ENCODE measurements around the gene GPSM3. TPM values are rescaled to one million over a fixed set of nuclear protein-coding genes. Genes with fewer than 3 reads are reported as not detected.

GPSM3 gene
- total and polyA plus RNA-seq, 2 experiments from 2014 or later = 4.7 to 5.9 TPM

- Histone ChIP-seq H2AFZ (no peak overlapping the region), H3K4me3 (peak overlapping the region; percentile 66), H3K9me2 (ENCODE audit: insufficient read depth) (no peaks in the 10 kb centered on the region), H4K20me1 (replicated peaks; ENCODE audit: insufficient read depth) (no peaks in the 10 kb centered on the region), H3K4me2 (peak overlapping the region; percentile 89), H3K27me3 (ENCODE audit: insufficient read depth) (no peaks in the 10 kb centered on the region), H3K27ac (ENCODE audit: low read depth) (0 out of 2 replicates have a peak overlapping the region, but pooled peaks have one; percentile 45), H3K4me1 (ENCODE audit: insufficient read depth) (peaks cover 40% of the 10 kb centered on the region), H3K36me3 (ENCODE audit: insufficient read depth) (peaks cover 3% of the 10 kb centered on the region; the same call in 1 of the 2 replicates), H3F3A (replicated peaks; ENCODE audit: low read depth) (peaks cover 17% of the 10 kb centered on the region), H3K79me2 (replicated peaks; ENCODE audit: insufficient read depth) (peaks cover 12% of the 10 kb centered on the region)
- Mint-ChIP-seq H3K27ac (peak overlapping the region; percentile 95), H3K4me3 (peak overlapping the region; percentile 89), H3K4me1 (peaks cover 51% of the 10 kb centered on the region), H3K36me3 (ENCODE audit: low read depth) (peaks cover 41% of the 10 kb centered on the region), H3K9me3 (no peaks in the 10 kb centered on the region; the same call in 2 of the 3 replicates), H3K27me3 (ENCODE audit: insufficient read depth, low read depth, poor library complexity) (peaks cover 26% of the 10 kb centered on the region)
- ATAC-seq (peak; percentile 4; the same call in 2 of the 3 replicates), DNase-seq (ENCODE audit: low spot score) (no peak)
- no peak for TF ChIP-seq REST (IDR thresholded peaks at IDR 0.05; ENCODE audit: unreplicated experiment)
- no peak for TF ChIP-seq ZNF114 (CRISPR knock-in tag; IDR thresholded peaks at IDR 0.05)
- TF ChIP-seq STAT1 (IDR thresholded peaks at IDR 0.05; ENCODE audit: unreplicated experiment) = no peak
- no peak for TF ChIP-seq CREB1 (CRISPR knock-in tag; IDR thresholded peaks at IDR 0.05; ENCODE audit: low read depth)
- TF ChIP-seq ZNF462 (CRISPR knock-in tag; IDR thresholded peaks at IDR 0.05) = no peak
- TF ChIP-seq CTCF (conservative IDR thresholded peaks at IDR 0.05; ENCODE audit: low read depth in 2 of 2) = no peak
- no peak for TF ChIP-seq JUNB (IDR thresholded peaks at IDR 0.05; ENCODE audit: unreplicated experiment)
- TF ChIP-seq ETS1 (IDR thresholded peaks at IDR 0.05) = no peak
- TF ChIP-seq NANOG (IDR thresholded peaks at IDR 0.05; ENCODE audit: borderline replicate concordance) = no peak
- no peak for TF ChIP-seq EZH2 (IDR thresholded peaks at IDR 0.05; ENCODE audit: low read depth, unreplicated experiment)
- no peak for TF ChIP-seq ZNF331 (CRISPR knock-in tag; IDR thresholded peaks at IDR 0.05; ENCODE audit: low read depth)
- TF ChIP-seq POLR2AphosphoS5 (IDR thresholded peaks at IDR 0.05; ENCODE audit: low read depth) = no peak
- no peak for TF ChIP-seq EZH2phosphoT487 (IDR thresholded peaks at IDR 0.05; ENCODE audit: unreplicated experiment)
These were observed 3.9 kb downstream of the GPSM3 start for GRCh38 chr6:32188381-32189068.
